Dermis lymphatic vessel endothelial cell (primary cell): ENCODE data around the gene TFPI2. TPM values are rescaled to one million over a fixed set of nuclear protein-coding genes. Genes with fewer than 3 reads are reported as not detected.

ENCODE experiments used
- total RNA-seq: library from RNA; depleted of rRNA; stranded (reverse); fragments of >200 nt; gene quantifications from 2 replicates; pipeline ENCODE4 v1.2.1, GENCODE V29; 2014

Gene TFPI2, protein sequence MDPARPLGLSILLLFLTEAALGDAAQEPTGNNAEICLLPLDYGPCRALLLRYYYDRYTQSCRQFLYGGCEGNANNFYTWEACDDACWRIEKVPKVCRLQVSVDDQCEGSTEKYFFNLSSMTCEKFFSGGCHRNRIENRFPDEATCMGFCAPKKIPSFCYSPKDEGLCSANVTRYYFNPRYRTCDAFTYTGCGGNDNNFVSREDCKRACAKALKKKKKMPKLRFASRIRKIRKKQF
- 25.2 and 202 TPM in 2 replicates for total RNA-seq

DNA sequence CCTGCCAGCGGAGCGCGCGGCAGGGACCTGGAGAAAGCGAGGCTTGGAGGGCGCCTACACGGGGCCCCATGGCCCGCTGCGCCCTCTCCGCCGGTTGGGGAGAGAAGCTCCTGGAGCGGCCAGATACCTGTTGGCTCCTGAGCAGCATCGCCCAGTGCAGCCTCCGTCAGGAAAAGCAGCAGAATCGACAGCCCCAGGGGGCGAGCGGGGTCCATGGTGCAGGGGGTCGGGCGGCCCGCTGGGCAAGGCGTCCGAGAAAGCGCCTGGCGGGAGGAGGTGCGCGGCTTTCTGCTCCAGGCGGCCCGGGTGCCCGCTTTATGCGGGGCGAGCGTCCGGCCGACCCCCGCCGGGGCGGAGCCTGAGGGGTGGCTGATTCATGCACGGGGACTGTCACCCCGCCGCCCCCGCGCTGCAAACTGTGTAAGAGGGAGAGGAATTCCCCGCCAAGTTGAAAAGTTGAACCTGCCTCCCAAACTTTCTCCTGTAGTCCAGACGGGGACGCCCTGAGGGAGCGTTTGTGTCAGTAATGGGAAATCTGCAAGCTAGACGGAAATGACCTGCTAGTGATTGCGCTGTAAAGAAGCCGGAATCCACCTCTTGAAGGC, at the start of gene TFPI2:
TFPI2 (minus strand) TSS at position 290 of the 605 bp plus-strand sequence; CDS start at position 215, 75 bp downstream.

GRCh38 chr7:93921607-93922566, 31.3 kb upstream of the TFPI2 start, which contains the start of gene GNG11:
TSS of gene GNG11 (plus strand) at chr7:93921735. CDS start at chr7:93922138, 403 bp downstream.

GRCh38 chr7:93906267-93906666, 15.7 kb upstream of the TFPI2 start, which contains the start of gene GNGT1:
TSS of gene GNGT1 (plus strand) at chr7:93906567. CDS start at chr7:93906747, 180 bp downstream.

Other genes starting within 250 kb of the TFPI2 start
- not detected in 2 replicates for gene GNGT1, start 15.8 kb upstream of the TFPI2 start, total RNA-seq
- gene GNG11, start 31.0 kb upstream of the TFPI2 start, total RNA-seq = 395 and 576 TPM in 2 replicates
- gene BET1, start 113.6 kb upstream of the TFPI2 start, total RNA-seq = 35.1 and 41.9 TPM in 2 replicates